ENCODE results near the gene SETD6.

- TF ChIP-seq, protein P1, sequence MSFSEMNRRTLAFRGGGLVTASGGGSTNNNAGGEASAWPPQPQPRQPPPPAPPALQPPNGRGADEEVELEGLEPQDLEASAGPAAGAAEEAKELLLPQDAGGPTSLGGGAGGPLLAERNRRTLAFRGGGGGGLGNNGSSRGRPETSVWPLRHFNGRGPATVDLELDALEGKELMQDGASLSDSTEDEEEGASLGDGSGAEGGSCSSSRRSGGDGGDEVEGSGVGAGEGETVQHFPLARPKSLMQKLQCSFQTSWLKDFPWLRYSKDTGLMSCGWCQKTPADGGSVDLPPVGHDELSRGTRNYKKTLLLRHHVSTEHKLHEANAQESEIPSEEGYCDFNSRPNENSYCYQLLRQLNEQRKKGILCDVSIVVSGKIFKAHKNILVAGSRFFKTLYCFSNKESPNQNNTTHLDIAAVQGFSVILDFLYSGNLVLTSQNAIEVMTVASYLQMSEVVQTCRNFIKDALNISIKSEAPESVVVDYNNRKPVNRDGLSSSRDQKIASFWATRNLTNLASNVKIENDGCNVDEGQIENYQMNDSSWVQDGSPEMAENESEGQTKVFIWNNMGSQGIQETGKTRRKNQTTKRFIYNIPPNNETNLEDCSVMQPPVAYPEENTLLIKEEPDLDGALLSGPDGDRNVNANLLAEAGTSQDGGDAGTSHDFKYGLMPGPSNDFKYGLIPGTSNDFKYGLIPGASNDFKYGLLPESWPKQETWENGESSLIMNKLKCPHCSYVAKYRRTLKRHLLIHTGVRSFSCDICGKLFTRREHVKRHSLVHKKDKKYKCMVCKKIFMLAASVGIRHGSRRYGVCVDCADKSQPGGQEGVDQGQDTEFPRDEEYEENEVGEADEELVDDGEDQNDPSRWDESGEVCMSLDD (tag by site-specific recombination; IDR thresholded peaks at IDR 0.05), result no peak
- TF ChIP-seq CTCF (tag by site-specific recombination; IDR thresholded peaks at IDR 0.05) (no peak), ZNF518A (tag by site-specific recombination; conservative IDR thresholded peaks at IDR 0.05; ENCODE audit: low read depth) (no peak), ZNF350 (tag by site-specific recombination; IDR thresholded peaks at IDR 0.05) (no peak), PRDM10 (tag by site-specific recombination; IDR thresholded peaks at IDR 0.05) (no peak), ZNF777 (tag by site-specific recombination; IDR thresholded peaks at IDR 0.05; ENCODE audit: borderline replicate concordance) (no peak), ZSCAN18 (tag by site-specific recombination; IDR thresholded peaks at IDR 0.05) (no peak), ZBTB11 (tag by site-specific recombination; conservative IDR thresholded peaks at IDR 0.05; ENCODE audit: low read depth) (no peak), ZNF175 (tag by site-specific recombination; IDR thresholded peaks at IDR 0.05) (no peak)
These were observed 25.3 kb upstream of the SETD6 start for GRCh38 chr16:58490065-58490464.
